ENCODE measurements around the gene MEAK7. TPM values are rescaled to one million over a fixed set of nuclear protein-coding genes. Genes with fewer than 3 reads are reported as not detected.
A peak's percentile ranks its signal among the peaks of the same experiment; 100 is the strongest.

MEAK7 gene
- total RNA-seq, 1 donor from 2014 or later: 23.1 TPM

GRCh38 chr16:84467256-84467655 lies 37.2 kb downstream of the MEAK7 start:
- no peak overlapping the region for H3K4me3 ChIP-seq (ENCODE audit: low read depth, low read length)
- DNase-seq (ENCODE audit: low read depth): no peak
- TF ChIP-seq, protein P1, sequence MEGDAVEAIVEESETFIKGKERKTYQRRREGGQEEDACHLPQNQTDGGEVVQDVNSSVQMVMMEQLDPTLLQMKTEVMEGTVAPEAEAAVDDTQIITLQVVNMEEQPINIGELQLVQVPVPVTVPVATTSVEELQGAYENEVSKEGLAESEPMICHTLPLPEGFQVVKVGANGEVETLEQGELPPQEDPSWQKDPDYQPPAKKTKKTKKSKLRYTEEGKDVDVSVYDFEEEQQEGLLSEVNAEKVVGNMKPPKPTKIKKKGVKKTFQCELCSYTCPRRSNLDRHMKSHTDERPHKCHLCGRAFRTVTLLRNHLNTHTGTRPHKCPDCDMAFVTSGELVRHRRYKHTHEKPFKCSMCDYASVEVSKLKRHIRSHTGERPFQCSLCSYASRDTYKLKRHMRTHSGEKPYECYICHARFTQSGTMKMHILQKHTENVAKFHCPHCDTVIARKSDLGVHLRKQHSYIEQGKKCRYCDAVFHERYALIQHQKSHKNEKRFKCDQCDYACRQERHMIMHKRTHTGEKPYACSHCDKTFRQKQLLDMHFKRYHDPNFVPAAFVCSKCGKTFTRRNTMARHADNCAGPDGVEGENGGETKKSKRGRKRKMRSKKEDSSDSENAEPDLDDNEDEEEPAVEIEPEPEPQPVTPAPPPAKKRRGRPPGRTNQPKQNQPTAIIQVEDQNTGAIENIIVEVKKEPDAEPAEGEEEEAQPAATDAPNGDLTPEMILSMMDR (conservative IDR thresholded peaks at IDR 0.05; ENCODE audit: low read depth, low read length): no peak

GRCh38 chr16:84466692-84467091 lies 37.8 kb downstream of the MEAK7 start:
- no peak overlapping the region for H3K4me3 ChIP-seq (ENCODE audit: low read depth, low read length)
- TF ChIP-seq, protein P1 (conservative IDR thresholded peaks at IDR 0.05; ENCODE audit: low read depth, low read length): no peak
- DNase-seq (ENCODE audit: low read depth): no peak

- TF ChIP-seq, protein P1 (conservative IDR thresholded peaks at IDR 0.05; ENCODE audit: low read depth, low read length): peak; percentile 3
- no peak for DNase-seq (ENCODE audit: low read depth)
- no peak overlapping the region for H3K4me3 ChIP-seq (ENCODE audit: low read depth, low read length)
Observed at GRCh38 chr16:84465154-84465553, 39.3 kb downstream of the MEAK7 start.

DNA sequence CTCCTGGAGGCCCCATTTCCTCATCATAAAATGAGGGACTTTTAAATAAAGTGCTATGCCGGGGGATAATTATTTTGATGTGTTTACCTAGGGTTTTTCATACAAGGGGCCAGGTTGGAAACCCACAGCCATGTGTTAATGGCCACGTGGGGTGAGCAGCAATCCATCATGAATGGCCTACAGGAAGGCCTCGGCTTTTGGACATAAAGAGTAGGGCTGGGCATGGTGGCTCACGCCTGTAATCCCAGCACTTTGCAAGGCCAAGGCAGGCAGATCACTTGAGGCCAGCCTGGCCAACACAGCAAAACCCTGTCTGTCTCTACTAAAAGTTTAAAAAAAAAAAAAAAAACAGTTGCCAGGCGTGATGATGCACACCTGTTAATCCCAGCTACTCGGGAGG lies 40.3 kb downstream of the MEAK7 start:
- no peak for DNase-seq (ENCODE audit: low read depth)
- TF ChIP-seq, protein P1 (conservative IDR thresholded peaks at IDR 0.05; ENCODE audit: low read depth, low read length): no peak
- no peak overlapping the region for H3K4me3 ChIP-seq (ENCODE audit: low read depth, low read length)

GRCh38 chr16:84463221-84463620 lies 41.2 kb downstream of the MEAK7 start:
- H3K4me3 ChIP-seq (ENCODE audit: low read depth, low read length): no peak overlapping the region
- TF ChIP-seq, protein P1 (conservative IDR thresholded peaks at IDR 0.05; ENCODE audit: low read depth, low read length): no peak
- DNase-seq (ENCODE audit: low read depth): no peak

GRCh38 chr16:84462296-84463210 lies 41.9 kb downstream of the MEAK7 start:
- H3K4me3 ChIP-seq (ENCODE audit: low read depth, low read length): no peak overlapping the region
- TF ChIP-seq, protein P1 (conservative IDR thresholded peaks at IDR 0.05; ENCODE audit: low read depth, low read length): no peak
- no peak for DNase-seq (ENCODE audit: low read depth)

All from epithelial cell of proximal tubule (primary cell).